ENCODE results near the gene CUTA. TPM values are rescaled to one million over a fixed set of nuclear protein-coding genes. Genes with fewer than 3 reads are reported as not detected.
"Not testable (repeated sequence)": the region's sequence is repeated elsewhere in the genome, so short reads cannot be mapped to it uniquely, and the experiment has no call there.

The CUTA gene
- total RNA-seq, 4 donors from 2014 or later: 69.9 to 119 (median 93.2) TPM

GRCh38 chr6:33404884-33405283, 13.0 kb downstream of the CUTA start:
- no peaks in the 10 kb centered on the region for H3K27me3 ChIP-seq
- intact Hi-C loops (cut with DNase I; ENCODE audit: low total_unique reads): no loop called here
- in situ Hi-C loops (cut with MboI; ENCODE audit: low sequenced_read_pairs in 4 of 4): loop anchor here in 1 of 4 donors (25.0 kb wide), 1 partner anchor 443 kb away; the partner anchor contains the start of genes BRD2 and HLA-DMA
- no peak for ATAC-seq
- H3K27ac ChIP-seq: no peak overlapping the region
- no peaks in the 10 kb centered on the region for H3K36me3 ChIP-seq
- TF ChIP-seq, protein P1, sequence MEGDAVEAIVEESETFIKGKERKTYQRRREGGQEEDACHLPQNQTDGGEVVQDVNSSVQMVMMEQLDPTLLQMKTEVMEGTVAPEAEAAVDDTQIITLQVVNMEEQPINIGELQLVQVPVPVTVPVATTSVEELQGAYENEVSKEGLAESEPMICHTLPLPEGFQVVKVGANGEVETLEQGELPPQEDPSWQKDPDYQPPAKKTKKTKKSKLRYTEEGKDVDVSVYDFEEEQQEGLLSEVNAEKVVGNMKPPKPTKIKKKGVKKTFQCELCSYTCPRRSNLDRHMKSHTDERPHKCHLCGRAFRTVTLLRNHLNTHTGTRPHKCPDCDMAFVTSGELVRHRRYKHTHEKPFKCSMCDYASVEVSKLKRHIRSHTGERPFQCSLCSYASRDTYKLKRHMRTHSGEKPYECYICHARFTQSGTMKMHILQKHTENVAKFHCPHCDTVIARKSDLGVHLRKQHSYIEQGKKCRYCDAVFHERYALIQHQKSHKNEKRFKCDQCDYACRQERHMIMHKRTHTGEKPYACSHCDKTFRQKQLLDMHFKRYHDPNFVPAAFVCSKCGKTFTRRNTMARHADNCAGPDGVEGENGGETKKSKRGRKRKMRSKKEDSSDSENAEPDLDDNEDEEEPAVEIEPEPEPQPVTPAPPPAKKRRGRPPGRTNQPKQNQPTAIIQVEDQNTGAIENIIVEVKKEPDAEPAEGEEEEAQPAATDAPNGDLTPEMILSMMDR (IDR thresholded peaks at IDR 0.05 in 4 of 5, conservative IDR thresholded peaks at IDR 0.05 in 1 of 5): no peak
- no peak for TF ChIP-seq POLR2A (IDR thresholded peaks at IDR 0.05)
- no peak for DNase-seq
- H3K4me1 ChIP-seq: peaks cover 0 to 7% of the 10 kb centered on the region in 2 donors
- no peaks in the 10 kb centered on the region for H3K9me3 ChIP-seq
- no peak overlapping the region for H3K4me3 ChIP-seq

- H3K36me3 ChIP-seq; H3K4me1 ChIP-seq; H3K27ac ChIP-seq; ATAC-seq; intact Hi-C loops (cut with DNase I; ENCODE audit: low total_unique reads); H3K9me3 ChIP-seq; H3K4me3 ChIP-seq; H3K27me3 ChIP-seq; DNase-seq: not testable (repeated sequence)
- in situ Hi-C loops (cut with MboI; ENCODE audit: low sequenced_read_pairs in 4 of 4): loop anchor here in 1 of 4 donors (25.0 kb wide), 1 partner anchor 438 kb away; the partner anchor contains the start of genes BRD2 and HLA-DMA
Observed at GRCh38 chr6:33399881-33400280, 18.0 kb downstream of the CUTA start.

DNA sequence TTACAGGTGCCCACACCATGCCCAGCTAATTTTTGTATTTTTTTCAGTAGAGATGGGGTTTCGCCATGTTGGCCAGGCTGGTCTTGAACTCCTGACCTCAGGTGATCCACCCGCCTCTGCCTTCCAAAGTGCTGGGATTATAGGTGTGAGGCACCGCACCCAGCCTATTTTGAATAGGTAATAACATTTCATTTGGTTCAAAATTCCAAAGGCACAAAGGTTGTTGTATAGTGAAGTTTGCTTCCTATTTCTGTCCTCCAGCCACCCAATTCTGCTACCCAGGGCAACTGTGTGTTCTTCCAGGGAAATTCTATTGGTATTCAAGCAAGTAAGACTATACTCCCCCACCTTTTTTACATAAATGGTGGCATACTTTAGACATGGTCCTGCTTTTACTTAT, 19.3 kb downstream of the CUTA start:
- H3K27me3 ChIP-seq; H3K27ac ChIP-seq; H3K9me3 ChIP-seq; H3K4me1 ChIP-seq; in situ Hi-C loops (cut with MboI; ENCODE audit: low sequenced_read_pairs in 4 of 4); H3K4me3 ChIP-seq; DNase-seq; ATAC-seq; H3K36me3 ChIP-seq; intact Hi-C loops (cut with DNase I; ENCODE audit: low total_unique reads): not testable (repeated sequence)

GRCh38 chr6:33397541-33397940, 20.4 kb downstream of the CUTA start:
- TF ChIP-seq, protein P1 (IDR thresholded peaks at IDR 0.05 in 4 of 5, conservative IDR thresholded peaks at IDR 0.05 in 1 of 5): no peak
- TF ChIP-seq POLR2A (IDR thresholded peaks at IDR 0.05): no peak
- no peak for DNase-seq
- Histone ChIP-seq H3K36me3 (no peaks in the 10 kb centered on the region), H3K4me3 (no peak overlapping the region), H3K27ac (no peak overlapping the region), H3K27me3 (no peaks in the 10 kb centered on the region), H3K4me1 (no peaks in the 10 kb centered on the region), H3K9me3 (no peaks in the 10 kb centered on the region)
- intact Hi-C loops (cut with DNase I; ENCODE audit: low total_unique reads) (no loop called here), in situ Hi-C loops (cut with MboI; ENCODE audit: low sequenced_read_pairs in 4 of 4) (no loop called here)
- ATAC-seq: no peak

DNA sequence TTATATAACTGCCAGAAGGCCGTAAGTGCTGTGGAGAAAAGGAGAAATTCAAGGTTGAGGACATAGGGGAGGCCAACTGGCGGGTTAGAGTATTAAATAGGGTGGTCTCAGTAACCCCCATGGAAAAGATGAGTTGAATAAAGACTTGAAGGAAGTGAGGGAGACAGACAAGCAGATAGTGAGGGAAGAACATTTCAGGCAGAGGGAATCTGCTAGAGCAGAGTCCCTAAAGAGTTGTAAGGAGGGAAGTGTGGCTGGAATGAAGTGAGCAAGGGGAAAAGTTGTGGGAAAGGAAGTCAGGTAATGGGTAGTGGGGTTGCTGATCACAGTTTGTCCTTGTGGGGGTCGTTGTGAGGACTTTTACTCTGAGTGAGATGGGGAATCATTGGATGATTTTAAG, 24.9 kb downstream of the CUTA start:
- TF ChIP-seq, protein P1 (IDR thresholded peaks at IDR 0.05 in 4 of 5, conservative IDR thresholded peaks at IDR 0.05 in 1 of 5): no peak
- TF ChIP-seq POLR2A (IDR thresholded peaks at IDR 0.05): no peak
- Histone ChIP-seq H3K27me3 (no peaks in the 10 kb centered on the region), H3K9me3 (no peaks in the 10 kb centered on the region), H3K4me1 (peaks cover 4 to 11% of the 10 kb centered on the region in 2 donors), H3K27ac (no peak overlapping the region), H3K36me3 (no peaks in the 10 kb centered on the region), H3K4me3 (no peak overlapping the region)
- no peak for DNase-seq
- ATAC-seq: no peak
- intact Hi-C loops (cut with DNase I; ENCODE audit: low total_unique reads) (loop anchor here (5.0 kb wide), 1 partner anchor 179 kb away; no protein-coding TSS in a partner anchor), in situ Hi-C loops (cut with MboI; ENCODE audit: low sequenced_read_pairs in 4 of 4) (no loop called here)

- TF ChIP-seq, protein P1 (IDR thresholded peaks at IDR 0.05 in 4 of 5, conservative IDR thresholded peaks at IDR 0.05 in 1 of 5): no peak
- no peak for TF ChIP-seq POLR2A (IDR thresholded peaks at IDR 0.05)
- H3K27me3 ChIP-seq: no peaks in the 10 kb centered on the region
- H3K4me1 ChIP-seq: peaks cover 4 to 11% of the 10 kb centered on the region in 2 donors
- no peak overlapping the region for H3K4me3 ChIP-seq
- H3K9me3 ChIP-seq: no peaks in the 10 kb centered on the region
- ATAC-seq (no peak), DNase-seq (no peak)
- in situ Hi-C loops (cut with MboI; ENCODE audit: low sequenced_read_pairs in 4 of 4): no loop called here
- intact Hi-C loops (cut with DNase I; ENCODE audit: low total_unique reads): loop anchor here (5.0 kb wide), 1 partner anchor 180 kb away; no protein-coding TSS in a partner anchor
- no peaks in the 10 kb centered on the region for H3K36me3 ChIP-seq
- H3K27ac ChIP-seq: no peak overlapping the region
Observed at GRCh38 chr6:33392595-33392948, 25.3 kb downstream of the CUTA start.

Measured in gastrocnemius medialis (tissue), 4 donors.